WERI-Rb-1 (cell line): ENCODE results near the gene GABBR2.

ENCODE experiments used
- DNase-seq: peaks from one replicate; pipeline ENCODE4 v3.0.0-alpha.2; 2020
- H3K27ac ChIP-seq: fragments of 250-450 bp; sonication (Bioruptor Pico); 2 replicates; pipeline ENCODE4 v1.5.1; 2020; ENCODE audit warnings: mild to moderate bottlenecking, moderate library complexity
- H3K27me3 ChIP-seq: fragments of 250-450 bp; sonication (Bioruptor Pico); 2 replicates; pipeline ENCODE4 v1.5.1; 2021; ENCODE audit warnings: mild to moderate bottlenecking, low read depth, moderate library complexity; ENCODE audit not compliant: insufficient read depth, severe bottlenecking
- H3K36me3 ChIP-seq: fragments of 250-450 bp; sonication (Bioruptor Pico); 2 replicates; pipeline ENCODE4 v1.5.1; 2020; ENCODE audit warnings: mild to moderate bottlenecking, moderate library complexity
- H3K4me3 ChIP-seq: 2 replicates; pipeline ENCODE4 v1.5.1; 2011; ENCODE audit warnings: low read depth, mild to moderate bottlenecking, control low read depth, low read length
- H3K9me3 ChIP-seq: fragments of 250-450 bp; sonication (Bioruptor Pico); 2 replicates; pipeline ENCODE4 v1.5.1; 2021; ENCODE audit warnings: mild to moderate bottlenecking, moderate library complexity; ENCODE audit not compliant: severe bottlenecking
- TF ChIP-seq, protein P1 (sequence below): IDR thresholded peaks from 2 replicates; pipeline ENCODE4 v1.5.1; 2011; ENCODE audit warnings: low read depth, mild to moderate bottlenecking, control low read depth, inconsistent platforms, low read length

The GABBR2 gene

DNA sequence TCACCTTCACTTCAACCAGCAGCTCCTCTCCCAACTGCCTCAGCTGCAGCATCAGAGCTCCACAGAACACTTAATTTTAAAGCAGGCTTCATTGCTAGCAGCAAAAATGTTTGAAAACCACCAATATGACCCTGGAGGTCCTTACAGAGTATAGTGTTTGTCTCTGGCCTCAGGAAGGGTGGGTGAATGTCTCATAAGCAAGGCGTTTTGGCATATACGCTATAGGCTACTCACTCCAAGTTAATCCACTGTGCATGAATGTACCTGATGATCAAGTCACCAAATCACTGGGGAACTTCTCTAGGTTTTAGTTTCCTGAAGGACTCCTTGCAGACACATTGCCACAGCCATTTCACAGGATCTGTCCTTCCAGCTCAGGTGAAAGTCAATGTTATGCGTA is 125.3 kb downstream of the GABBR2 start:
- TF ChIP-seq, protein P1, sequence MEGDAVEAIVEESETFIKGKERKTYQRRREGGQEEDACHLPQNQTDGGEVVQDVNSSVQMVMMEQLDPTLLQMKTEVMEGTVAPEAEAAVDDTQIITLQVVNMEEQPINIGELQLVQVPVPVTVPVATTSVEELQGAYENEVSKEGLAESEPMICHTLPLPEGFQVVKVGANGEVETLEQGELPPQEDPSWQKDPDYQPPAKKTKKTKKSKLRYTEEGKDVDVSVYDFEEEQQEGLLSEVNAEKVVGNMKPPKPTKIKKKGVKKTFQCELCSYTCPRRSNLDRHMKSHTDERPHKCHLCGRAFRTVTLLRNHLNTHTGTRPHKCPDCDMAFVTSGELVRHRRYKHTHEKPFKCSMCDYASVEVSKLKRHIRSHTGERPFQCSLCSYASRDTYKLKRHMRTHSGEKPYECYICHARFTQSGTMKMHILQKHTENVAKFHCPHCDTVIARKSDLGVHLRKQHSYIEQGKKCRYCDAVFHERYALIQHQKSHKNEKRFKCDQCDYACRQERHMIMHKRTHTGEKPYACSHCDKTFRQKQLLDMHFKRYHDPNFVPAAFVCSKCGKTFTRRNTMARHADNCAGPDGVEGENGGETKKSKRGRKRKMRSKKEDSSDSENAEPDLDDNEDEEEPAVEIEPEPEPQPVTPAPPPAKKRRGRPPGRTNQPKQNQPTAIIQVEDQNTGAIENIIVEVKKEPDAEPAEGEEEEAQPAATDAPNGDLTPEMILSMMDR: no peak
- peaks cover 2% of the 10 kb centered on the region for H3K9me3 ChIP-seq
- H3K27ac ChIP-seq: no peak overlapping the region
- H3K36me3 ChIP-seq: no peaks in the 10 kb centered on the region; the same call in 1 of the 2 replicates
- no peak overlapping the region for H3K4me3 ChIP-seq
- DNase-seq: no peak
- H3K27me3 ChIP-seq: no peaks in the 10 kb centered on the region

DNA sequence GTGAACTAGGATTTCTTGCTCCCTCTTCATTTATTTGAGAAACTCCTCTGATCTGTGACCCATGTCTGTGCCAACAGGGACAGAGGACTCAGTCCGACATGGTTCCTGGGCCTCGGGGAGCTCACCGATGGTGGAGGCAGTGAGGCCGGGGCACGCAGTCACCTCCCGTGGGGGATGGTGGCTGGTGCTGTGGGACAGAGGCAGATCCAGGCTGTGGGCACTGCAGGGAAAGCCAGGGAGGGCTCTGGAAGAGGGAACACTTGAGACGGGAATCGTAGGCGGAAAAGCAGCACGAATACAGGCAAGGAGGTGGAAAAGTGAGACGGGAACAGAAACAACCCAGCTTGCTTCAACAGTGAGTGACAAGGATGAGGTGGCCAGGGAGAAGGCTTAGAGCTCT is 127.8 kb downstream of the GABBR2 start:
- Histone ChIP-seq H3K9me3 (peaks cover 2% of the 10 kb centered on the region), H3K27me3 (no peaks in the 10 kb centered on the region), H3K4me3 (no peak overlapping the region), H3K27ac (no peak overlapping the region), H3K36me3 (peaks cover 16% of the 10 kb centered on the region)
- TF ChIP-seq, protein P1: no peak
- no peak for DNase-seq

DNA sequence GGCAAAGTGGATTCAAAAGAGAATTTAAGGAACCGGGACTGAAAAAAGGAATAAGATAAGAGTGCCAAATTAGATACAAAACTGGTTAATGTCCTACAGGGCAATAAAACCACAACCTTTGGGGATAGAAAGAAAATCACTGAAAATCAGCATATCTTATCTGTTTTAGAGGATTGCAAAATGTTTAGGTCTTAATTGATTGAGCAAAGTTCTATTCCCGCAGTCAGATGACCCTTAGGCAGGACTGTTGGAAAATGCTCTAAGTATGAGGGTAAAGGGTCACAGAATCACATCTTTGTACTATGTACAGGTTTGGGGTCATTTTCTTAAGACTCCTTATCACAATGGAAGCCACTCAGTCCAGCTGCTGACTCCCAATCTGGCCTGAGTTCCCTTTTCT is 129.0 kb downstream of the GABBR2 start:
- H3K4me3 ChIP-seq: no peak overlapping the region
- TF ChIP-seq, protein P1: no peak
- no peak overlapping the region for H3K27ac ChIP-seq
- DNase-seq: no peak
- peaks cover 21% of the 10 kb centered on the region for H3K36me3 ChIP-seq
- H3K9me3 ChIP-seq: peaks cover 2% of the 10 kb centered on the region
- no peaks in the 10 kb centered on the region for H3K27me3 ChIP-seq

DNA sequence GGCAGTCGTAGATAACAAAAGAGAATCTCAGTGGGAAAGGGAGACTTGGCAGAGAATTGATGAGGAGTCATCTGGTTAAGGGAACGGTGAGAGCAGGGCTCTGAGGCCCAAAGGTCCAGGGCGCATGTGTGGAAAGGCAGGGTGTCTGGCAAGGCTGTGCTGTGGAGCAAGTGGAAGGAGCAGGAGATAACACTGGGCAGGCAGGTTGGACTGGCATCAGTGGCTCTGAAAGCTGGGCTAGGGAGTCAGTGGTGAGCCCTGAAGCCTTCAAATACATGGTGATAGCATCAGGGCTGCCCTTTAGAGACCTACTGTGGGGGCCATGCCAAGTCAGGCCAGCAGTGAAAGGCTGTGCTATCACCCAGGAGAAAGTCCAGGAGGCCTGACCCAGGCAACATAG is 131.3 kb downstream of the GABBR2 start:
- TF ChIP-seq, protein P1: no peak
- Histone ChIP-seq H3K27ac (no peak overlapping the region), H3K36me3 (peaks cover 21% of the 10 kb centered on the region), H3K4me3 (no peak overlapping the region), H3K9me3 (peaks cover 2% of the 10 kb centered on the region), H3K27me3 (no peaks in the 10 kb centered on the region)
- DNase-seq: no peak

DNA sequence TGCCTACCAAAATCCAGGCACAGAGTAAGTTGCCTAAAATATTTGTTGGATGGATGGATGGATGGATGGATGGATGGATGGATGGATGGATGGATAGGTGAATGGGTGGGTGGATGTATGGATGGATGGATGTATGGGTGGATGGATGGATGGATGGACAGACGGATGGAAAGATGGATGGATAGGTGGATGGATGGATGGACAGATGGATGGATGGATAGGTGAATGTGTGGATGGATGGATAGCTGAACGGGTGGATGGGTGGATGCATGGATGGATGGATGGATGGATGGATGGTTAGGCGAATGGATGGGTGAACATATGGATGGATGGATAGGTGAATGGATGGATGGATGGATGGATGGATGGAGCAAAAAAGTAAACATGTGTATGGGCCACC is 131.9 kb downstream of the GABBR2 start:
- no peak for DNase-seq
- H3K4me3 ChIP-seq: no peak overlapping the region
- TF ChIP-seq, protein P1: no peak
- no peaks in the 10 kb centered on the region for H3K9me3 ChIP-seq
- no peak overlapping the region for H3K27ac ChIP-seq
- no peaks in the 10 kb centered on the region for H3K27me3 ChIP-seq
- peaks cover 21% of the 10 kb centered on the region for H3K36me3 ChIP-seq

DNA sequence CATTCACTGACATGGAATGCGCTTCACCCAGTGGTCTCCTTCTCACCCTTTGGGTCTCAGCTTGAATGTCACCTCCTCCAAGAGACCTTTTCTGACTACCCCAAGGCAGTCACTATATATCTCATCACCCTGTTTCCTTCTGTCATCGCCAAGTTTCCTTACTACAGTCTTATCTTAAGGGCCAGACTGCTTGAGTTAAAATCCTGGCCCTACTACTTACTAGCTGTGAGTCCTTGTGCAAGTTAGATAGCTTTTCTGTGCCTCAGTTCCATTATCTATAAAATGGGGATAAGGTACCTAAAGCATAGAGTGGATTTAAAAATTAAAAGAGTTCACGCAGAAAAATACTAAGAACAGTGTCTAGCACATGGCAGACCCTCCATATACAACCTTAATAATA is 132.4 kb downstream of the GABBR2 start:
- TF ChIP-seq, protein P1: no peak
- Histone ChIP-seq H3K9me3 (no peaks in the 10 kb centered on the region), H3K36me3 (peaks cover 21% of the 10 kb centered on the region), H3K4me3 (no peak overlapping the region), H3K27me3 (no peaks in the 10 kb centered on the region), H3K27ac (no peak overlapping the region)
- no peak for DNase-seq
